Uterus (tissue), 2 donors: ENCODE measurements around the gene CCDC57.

Source experiments
- CTCF ChIP-seq, 4 experiments: fragments of 200-600 bp in 2 of 4; fragments of 450-650 bp in 2 of 4; sonication (generic) in 2 of 4; IDR thresholded peaks; one replicate each; pipeline ENCODE4 v1.5.1; 2016 to 2019; ENCODE audit warnings: antibody characterized with exemption in 4 of 4, mild to moderate bottlenecking in 2 of 4, moderate library complexity in 1 of 4
- POLR2A ChIP-seq, 2 donors: fragments of 450-650 bp; IDR thresholded peaks; one replicate each; pipeline ENCODE4 v1.6.1; 2016; ENCODE audit warnings: antibody characterized with exemption in 2 of 2, mild to moderate bottlenecking in 1 of 2, moderate library complexity in 1 of 2

GRCh38 chr17:82112181-82112913 is 100.3 kb downstream of the CCDC57 start:
- TF ChIP-seq POLR2A (IDR thresholded peaks at IDR 0.05) (no peak), CTCF (IDR thresholded peaks at IDR 0.05) (no peak)
